GOT3 (cell line): Measurements from ENCODE around the gene MRC1.

Experiments
- DNase-seq: peaks from one replicate; lab custom pipeline; 2025; ENCODE audit warnings: mixed read lengths; lab: John Stamatoyannopoulos, UW

The MRC1 gene

GRCh38 chr10:17808971-17809841, at the start of gene MRC1:
TSS of gene MRC1 (plus strand) at chr10:17809348. CDS start at chr10:17809466, 118 bp downstream.
- DNase-seq, result no peak

GRCh38 chr10:17764142-17764541, 45.0 kb upstream of the MRC1 start:
- DNase-seq, result no peak

GRCh38 chr10:17765602-17766001, 43.5 kb upstream of the MRC1 start:
- no peak for DNase-seq

GRCh38 chr10:17766731-17767130, 42.4 kb upstream of the MRC1 start:
- DNase-seq, result no peak

GRCh38 chr10:17768496-17768895, 40.7 kb upstream of the MRC1 start:
- no peak for DNase-seq

GRCh38 chr10:17768957-17769356, 40.2 kb upstream of the MRC1 start:
- DNase-seq, result no peak

GRCh38 chr10:17771017-17771416, 38.1 kb upstream of the MRC1 start:
- DNase-seq, result no peak

GRCh38 chr10:17779784-17780183, 29.4 kb upstream of the MRC1 start:
- no peak for DNase-seq

- no peak for DNase-seq
Measured at GRCh38 chr10:17780727-17781126, 28.4 kb upstream of the MRC1 start.

GRCh38 chr10:17781856-17782255, 27.3 kb upstream of the MRC1 start:
- no peak for DNase-seq

- DNase-seq, result no peak
Measured at GRCh38 chr10:17782921-17783665, 26.1 kb upstream of the MRC1 start.

- DNase-seq, result no peak
Measured at GRCh38 chr10:17783751-17784150, 25.4 kb upstream of the MRC1 start.

GRCh38 chr10:17784688-17785087, 24.5 kb upstream of the MRC1 start:
- DNase-seq, result no peak

- no peak for DNase-seq
Measured at GRCh38 chr10:17785276-17785930, 23.7 kb upstream of the MRC1 start.

- no peak for DNase-seq
Measured at GRCh38 chr10:17787087-17787961, 21.8 kb upstream of the MRC1 start.

GRCh38 chr10:17788646-17789045, 20.5 kb upstream of the MRC1 start:
- DNase-seq, result no peak

GRCh38 chr10:17789396-17789795, 19.8 kb upstream of the MRC1 start:
- no peak for DNase-seq

GRCh38 chr10:17790651-17791050, 18.5 kb upstream of the MRC1 start:
- no peak for DNase-seq

GRCh38 chr10:17792991-17793390, 16.2 kb upstream of the MRC1 start:
- no peak for DNase-seq

GRCh38 chr10:17793823-17794644, 15.1 kb upstream of the MRC1 start:
- DNase-seq, result no peak

- no peak for DNase-seq
Measured at GRCh38 chr10:17795083-17795482, 14.1 kb upstream of the MRC1 start.
